Myometrial cell (primary cell): ENCODE measurements around the gene CXCL9. TPM values are rescaled to one million over a fixed set of nuclear protein-coding genes. Genes with fewer than 3 reads are reported as not detected.

Source experiments
- total RNA-seq: library from RNA; depleted of rRNA; stranded (reverse); fragments of >200 nt; gene quantifications from 2 replicates; pipeline ENCODE4 v1.2.3, GENCODE V29; 2015

CXCL9 gene
- total RNA-seq, result not detected in 2 replicates

GRCh38 chr4:76007089-76007862 lies at the start of gene CXCL9:
TSS of gene CXCL9 (minus strand) at chr4:76007509. CDS start at chr4:76007449, 60 bp downstream.

GRCh38 chr4:76035799-76036380 lies 28.6 kb upstream of the CXCL9 start, which contains the start of gene CXCL11:
TSS of gene CXCL11 (minus strand) at chr4:76036070. CDS start at chr4:76035987, 83 bp downstream.

GRCh38 chr4:76023389-76023788 lies 16.1 kb upstream of the CXCL9 start, which contains the start of gene CXCL10:
TSS of gene CXCL10 (minus strand) at chr4:76023497. CDS start at chr4:76023431, 66 bp downstream.

Other genes with a start within 250 kb of the CXCL9 start
- not detected in 2 replicates for gene PPEF2, start 105.1 kb downstream of the CXCL9 start, total RNA-seq
- gene NAAA, start 66.5 kb downstream of the CXCL9 start, total RNA-seq, result 32.9 and 97.7 TPM in 2 replicates
- 21.6 and 25.3 TPM in 2 replicates for gene SDAD1, start 16.6 kb downstream of the CXCL9 start, total RNA-seq
- gene CXCL10, start 16.0 kb upstream of the CXCL9 start, total RNA-seq, result not detected in 2 replicates
- gene CXCL11, start 28.6 kb upstream of the CXCL9 start, total RNA-seq, result not detected in 2 replicates
- gene ART3, start 67.2 kb upstream of the CXCL9 start, total RNA-seq, result not detected in 2 replicates
- gene NUP54, start 140.9 kb upstream of the CXCL9 start, total RNA-seq, result 38.5 and 46.7 TPM in 2 replicates
- gene SCARB2, start 206.3 kb upstream of the CXCL9 start, total RNA-seq, result 115 and 135 TPM in 2 replicates
- under 0.01 and 0.86 TPM in 2 replicates for gene FAM47E, start 244.2 kb upstream of the CXCL9 start, total RNA-seq